Chondrocyte (in vitro differentiated cells): ENCODE results near the gene DDN. TPM values are rescaled to one million over a fixed set of nuclear protein-coding genes. Genes with fewer than 3 reads are reported as not detected.

ENCODE experiments used
- DNase-seq: peaks from one replicate; pipeline ENCODE4 v3.0.0; 2021; ENCODE audit warnings: mixed read lengths, low spot score
- H3K27ac Mint-ChIP-seq: one replicate; pipeline ENCODE4 v1.8.0; 2021; ENCODE audit warnings: mild to moderate bottlenecking, moderate library complexity, mixed read lengths; ENCODE audit not compliant: unreplicated experiment
- H3K27me3 Mint-ChIP-seq: 2 replicates; pipeline ENCODE4 v1.8.0; 2021; ENCODE audit warnings: low read depth, mixed read lengths
- H3K36me3 Mint-ChIP-seq: 2 replicates; pipeline ENCODE4 v1.8.0; 2021; ENCODE audit warnings: low read depth, mixed read lengths
- H3K4me1 Mint-ChIP-seq: 2 replicates; pipeline ENCODE4 v1.8.0; 2021; ENCODE audit warnings: low read depth, mild to moderate bottlenecking, mixed read lengths
- H3K4me3 Mint-ChIP-seq: one replicate; pipeline ENCODE4 v1.8.0; 2021; ENCODE audit warnings: mild to moderate bottlenecking, moderate library complexity, mixed read lengths; ENCODE audit not compliant: unreplicated experiment
- H3K9me3 Mint-ChIP-seq: 2 replicates; pipeline ENCODE4 v1.8.0; 2021; ENCODE audit warnings: low read depth, mixed read lengths
- CTCF ChIP-seq: fragments of 200-600 bp; sonication (generic); IDR thresholded peaks from 2 replicates; pipeline ENCODE4 v1.5.0; 2021; ENCODE audit warnings: antibody characterized with exemption, mild to moderate bottlenecking, moderate library complexity
- total RNA-seq: library from RNA; stranded (reverse); gene quantifications from 3 replicates; pipeline ENCODE4 v1.2.1, GENCODE V29; 2021

The DDN gene
- total RNA-seq, 1 donor from 2014 or later, result 0.72 TPM

- DNase-seq, result peak; percentile 98
- Mint-ChIP-seq H3K27ac (peak within 1 kb of the TSS; percentile 93), H3K4me3 (peak within 1 kb of the TSS; percentile 98), H3K36me3 (no peaks in the 10 kb centered on the region), H3K9me3 (no peaks in the 10 kb centered on the region), H3K27me3 (peaks cover 8% of the 10 kb centered on the region), H3K4me1 (peaks cover 27% of the 10 kb centered on the region)
- TF ChIP-seq CTCF, result peak; percentile 45
Measured at GRCh38 chr12:48957141-48958048, 41.8 kb downstream of the DDN start, which contains the start of gene ARF3. TSS of gene ARF3 (minus strand) at chr12:48957487. CDS start at chr12:48941095, 16,392 bp downstream.

- no peaks in the 10 kb centered on the region for H3K36me3 Mint-ChIP-seq
- H3K9me3 Mint-ChIP-seq, result no peaks in the 10 kb centered on the region
- TF ChIP-seq CTCF, result peak; percentile 54
- peaks cover 27% of the 10 kb centered on the region for H3K4me1 Mint-ChIP-seq
- peak overlapping the region; percentile 93 for H3K27ac Mint-ChIP-seq
- H3K4me3 Mint-ChIP-seq, result peak overlapping the region; percentile 98
- DNase-seq, result peak; percentile 93
- peaks cover 8% of the 10 kb centered on the region for H3K27me3 Mint-ChIP-seq
Measured at GRCh38 chr12:48956279-48957140, 42.7 kb downstream of the DDN start.

GRCh38 chr12:48954841-48955501 is 44.2 kb downstream of the DDN start:
- no peaks in the 10 kb centered on the region for H3K9me3 Mint-ChIP-seq
- peaks cover 2% of the 10 kb centered on the region for H3K27me3 Mint-ChIP-seq
- no peak overlapping the region for H3K27ac Mint-ChIP-seq
- H3K4me3 Mint-ChIP-seq, result no peak overlapping the region
- H3K36me3 Mint-ChIP-seq, result no peaks in the 10 kb centered on the region
- peaks cover 29% of the 10 kb centered on the region for H3K4me1 Mint-ChIP-seq
- TF ChIP-seq CTCF, result no peak
- peak; percentile 33 for DNase-seq

GRCh38 chr12:48954061-48954460 is 45.1 kb downstream of the DDN start:
- no peaks in the 10 kb centered on the region for H3K27me3 Mint-ChIP-seq
- H3K4me3 Mint-ChIP-seq, result no peak overlapping the region
- no peaks in the 10 kb centered on the region for H3K9me3 Mint-ChIP-seq

More at GRCh38 chr12:48954061-48954460, 45.1 kb downstream of the DDN start:
- Mint-ChIP-seq H3K27ac (no peak overlapping the region), H3K4me1 (peaks cover 29% of the 10 kb centered on the region), H3K36me3 (no peaks in the 10 kb centered on the region)
- no peak for TF ChIP-seq CTCF
- DNase-seq, result peak; percentile 47
